Measurements from ENCODE around the gene ADAMTS12. TPM values are rescaled to one million over a fixed set of nuclear protein-coding genes. Genes with fewer than 3 reads are reported as not detected.

Gene ADAMTS12
- polyA plus RNA-seq, 1 of the 3 experiments (the other 2 are of a cell fraction) = 2.5 TPM

DNA sequence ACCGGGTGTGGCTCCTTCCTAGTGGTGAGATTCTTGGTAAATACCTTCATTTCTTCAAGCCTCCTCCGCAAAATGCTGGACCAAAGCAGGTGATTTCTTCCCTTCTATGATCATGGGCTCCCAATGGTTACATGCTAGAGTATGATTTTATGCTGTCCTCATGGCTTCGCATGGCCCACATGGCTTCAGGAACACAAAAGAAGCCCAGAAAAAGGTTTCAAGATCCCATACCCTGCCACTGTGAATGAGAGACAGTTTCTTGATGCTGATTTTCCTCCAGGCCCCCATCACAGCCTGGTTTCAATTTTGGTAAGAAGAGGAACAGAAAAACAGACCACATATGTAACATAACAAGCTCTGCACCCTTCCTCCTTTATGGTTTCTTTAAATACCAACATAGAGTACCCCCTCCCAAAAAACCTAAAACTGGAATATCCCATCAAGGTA, 42.0 kb upstream of the ADAMTS12 start:
- H3F3A ChIP-seq (replicated peaks; ENCODE audit: insufficient read depth) = no peaks in the 10 kb centered on the region
- TF ChIP-seq RFX5 (IDR thresholded peaks at IDR 0.05; ENCODE audit: low read length) (no peak), NRF1 (IDR thresholded peaks at IDR 0.05; ENCODE audit: low read depth, low read length) (no peak), MXI1 (IDR thresholded peaks at IDR 0.05; ENCODE audit: low read depth, low read length) (no peak), RCOR1 (IDR thresholded peaks at IDR 0.05; ENCODE audit: low read length) (no peak), POLR2AphosphoS5 (IDR thresholded peaks at IDR 0.05; ENCODE audit: low read depth, low read length) (no peak), TAF1 (IDR thresholded peaks at IDR 0.05; ENCODE audit: borderline replicate concordance, low read depth, low read length) (no peak)
- TF ChIP-seq, protein P1, sequence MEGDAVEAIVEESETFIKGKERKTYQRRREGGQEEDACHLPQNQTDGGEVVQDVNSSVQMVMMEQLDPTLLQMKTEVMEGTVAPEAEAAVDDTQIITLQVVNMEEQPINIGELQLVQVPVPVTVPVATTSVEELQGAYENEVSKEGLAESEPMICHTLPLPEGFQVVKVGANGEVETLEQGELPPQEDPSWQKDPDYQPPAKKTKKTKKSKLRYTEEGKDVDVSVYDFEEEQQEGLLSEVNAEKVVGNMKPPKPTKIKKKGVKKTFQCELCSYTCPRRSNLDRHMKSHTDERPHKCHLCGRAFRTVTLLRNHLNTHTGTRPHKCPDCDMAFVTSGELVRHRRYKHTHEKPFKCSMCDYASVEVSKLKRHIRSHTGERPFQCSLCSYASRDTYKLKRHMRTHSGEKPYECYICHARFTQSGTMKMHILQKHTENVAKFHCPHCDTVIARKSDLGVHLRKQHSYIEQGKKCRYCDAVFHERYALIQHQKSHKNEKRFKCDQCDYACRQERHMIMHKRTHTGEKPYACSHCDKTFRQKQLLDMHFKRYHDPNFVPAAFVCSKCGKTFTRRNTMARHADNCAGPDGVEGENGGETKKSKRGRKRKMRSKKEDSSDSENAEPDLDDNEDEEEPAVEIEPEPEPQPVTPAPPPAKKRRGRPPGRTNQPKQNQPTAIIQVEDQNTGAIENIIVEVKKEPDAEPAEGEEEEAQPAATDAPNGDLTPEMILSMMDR (IDR thresholded peaks at IDR 0.05) = no peak
- CTCF ChIA-PET = interaction anchor here (0.7 to 4.4 kb wide), 13 partner anchors 10 to 512 kb away, joined by 3 to 38 read pairs (median 6); no protein-coding TSS in a partner anchor
- no peak for DNase-seq
- no peak overlapping the region for H2AFZ ChIP-seq (ENCODE audit: low read depth)
- no peak overlapping the region for H3K4me2 ChIP-seq
- H3K9me2 ChIP-seq = no peaks in the 10 kb centered on the region
- H3K27ac ChIP-seq (ENCODE audit: low read depth in 2 of 2, low read length in 1 of 2) = no peak overlapping the region
- peaks cover 0 to 6% of the 10 kb centered on the region in 2 experiments; a peak in 1 of 4 replicates for H3K4me1 ChIP-seq (ENCODE audit: control insufficient read depth in 1 of 2, insufficient read depth in 2 of 2, low read depth in 1 of 2, low read length in 1 of 2)
- H4K20me1 ChIP-seq (ENCODE audit: insufficient read depth) = 0 out of 2 replicates have a peak, but pooled peaks cover 4% of the 10 kb centered on the region
- peaks cover 26% of the 10 kb centered on the region for H3K27me3 ChIP-seq (ENCODE audit: insufficient read depth)
- no peak overlapping the region for H3K9ac ChIP-seq
- H3K79me2 ChIP-seq (ENCODE audit: insufficient read depth) = no peaks in the 10 kb centered on the region
- WGBS (ENCODE audit: low lambda C conversion rate) = 63% methylated on average over 3 of the region's 3 CpGs
- POLR2A ChIA-PET = no interaction called here
- H3K36me3 ChIP-seq (replicated peaks in 1 of 2; ENCODE audit: control insufficient read depth in 1 of 2, insufficient read depth in 2 of 2, low read length in 1 of 2) = no peaks in the 10 kb centered on the region
- H3K9me3 ChIP-seq = no peaks in the 10 kb centered on the region
- no peak overlapping the region for H3K4me3 ChIP-seq (ENCODE audit: low read depth in 2 of 2, low read length in 1 of 2)

DNA sequence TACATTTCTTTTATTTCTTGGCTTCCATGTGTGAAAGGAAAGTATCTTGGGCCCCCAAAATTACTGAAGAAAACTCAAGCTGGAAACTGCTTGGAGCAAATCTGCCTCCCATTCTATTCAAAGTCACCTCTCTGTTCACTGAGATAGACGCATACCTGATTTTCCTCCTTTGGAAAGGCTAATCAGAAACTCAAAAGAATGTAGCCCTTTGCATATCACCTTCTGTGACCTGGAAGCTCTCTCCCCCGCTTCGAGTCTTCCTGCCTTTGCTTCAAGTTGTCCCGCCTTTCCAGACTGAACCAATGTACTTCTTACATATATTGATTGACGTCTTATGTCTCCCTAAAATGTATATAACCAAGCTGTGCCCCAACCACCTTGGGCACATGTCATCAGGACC, 39.3 kb upstream of the ADAMTS12 start:
- Histone ChIP-seq H3K79me2 (ENCODE audit: insufficient read depth) (no peaks in the 10 kb centered on the region), H3K36me3 (replicated peaks in 1 of 2; ENCODE audit: control insufficient read depth in 1 of 2, insufficient read depth in 2 of 2, low read length in 1 of 2) (no peaks in the 10 kb centered on the region), H4K20me1 (ENCODE audit: insufficient read depth) (0 out of 2 replicates have a peak, but pooled peaks cover 4% of the 10 kb centered on the region), H2AFZ (ENCODE audit: low read depth) (no peak overlapping the region), H3K4me1 (ENCODE audit: control insufficient read depth in 1 of 2, insufficient read depth in 2 of 2, low read depth in 1 of 2, low read length in 1 of 2) (peaks cover 0 to 2% of the 10 kb centered on the region in 2 experiments; a peak in 1 of 4 replicates), H3K4me3 (ENCODE audit: low read depth in 2 of 2, low read length in 1 of 2) (no peak overlapping the region), H3K9me2 (no peaks in the 10 kb centered on the region), H3K4me2 (no peak overlapping the region), H3K27ac (ENCODE audit: low read depth in 2 of 2, low read length in 1 of 2) (no peak overlapping the region), H3F3A (replicated peaks; ENCODE audit: insufficient read depth) (no peaks in the 10 kb centered on the region), H3K9me3 (no peaks in the 10 kb centered on the region), H3K9ac (no peak overlapping the region), H3K27me3 (ENCODE audit: insufficient read depth) (peaks cover under 1% of the 10 kb centered on the region)
- 33% methylated on average over 5 of the region's 5 CpGs for WGBS (ENCODE audit: low lambda C conversion rate)
- ChIA-PET POLR2A (no interaction called here), CTCF (interaction anchor here (2.4 kb wide), 1 partner anchor 495 kb away, joined by 9 read pairs; no protein-coding TSS in a partner anchor)
- DNase-seq = no peak
- TF ChIP-seq, protein P2, sequence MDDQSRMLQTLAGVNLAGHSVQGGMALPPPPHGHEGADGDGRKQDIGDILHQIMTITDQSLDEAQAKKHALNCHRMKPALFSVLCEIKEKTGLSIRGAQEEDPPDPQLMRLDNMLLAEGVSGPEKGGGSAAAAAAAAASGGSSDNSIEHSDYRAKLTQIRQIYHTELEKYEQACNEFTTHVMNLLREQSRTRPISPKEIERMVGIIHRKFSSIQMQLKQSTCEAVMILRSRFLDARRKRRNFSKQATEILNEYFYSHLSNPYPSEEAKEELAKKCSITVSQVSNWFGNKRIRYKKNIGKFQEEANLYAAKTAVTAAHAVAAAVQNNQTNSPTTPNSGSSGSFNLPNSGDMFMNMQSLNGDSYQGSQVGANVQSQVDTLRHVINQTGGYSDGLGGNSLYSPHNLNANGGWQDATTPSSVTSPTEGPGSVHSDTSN (IDR thresholded peaks at IDR 0.05) = no peak
- TF ChIP-seq, protein P1 (IDR thresholded peaks at IDR 0.05) = no peak
- TF ChIP-seq MXI1 (IDR thresholded peaks at IDR 0.05; ENCODE audit: low read depth, low read length) (no peak), EP300 (IDR thresholded peaks at IDR 0.05; ENCODE audit: borderline replicate concordance in 1 of 2, low read depth in 1 of 2, low read length in 1 of 2) (no peak), RCOR1 (IDR thresholded peaks at IDR 0.05; ENCODE audit: low read length) (no peak), NFIC (IDR thresholded peaks at IDR 0.05; ENCODE audit: borderline replicate concordance) (no peak), FOSL2 (IDR thresholded peaks at IDR 0.05; ENCODE audit: borderline replicate concordance, low read depth) (no peak), SMC3 (IDR thresholded peaks at IDR 0.05; ENCODE audit: low read depth, low read length) (no peak), NRF1 (IDR thresholded peaks at IDR 0.05; ENCODE audit: low read depth, low read length) (no peak)

Data from SK-N-SH (cell line).